SK-N-SH (cell line): ENCODE data around the gene CTNNA3.

Experiments used
- CHD2 ChIP-seq: fragments of 150-350 bp; IDR thresholded peaks from 2 replicates; pipeline ENCODE4 v1.6.1; 2018; ENCODE audit warnings: low read length; ENCODE audit not compliant: partially characterized antibody
- CTCF ChIP-seq: fragments of 200-600 bp; sonication (generic); IDR thresholded peaks from 2 replicates; pipeline ENCODE4 v1.6.1; 2017; ENCODE audit warnings: antibody characterized with exemption, mild to moderate bottlenecking, moderate library complexity
- EP300 ChIP-seq, 2 experiments: IDR thresholded peaks; 2 replicates each; pipeline versions ENCODE4 v1.4.0 to v1.6.1; 2012; ENCODE audit warnings: borderline replicate concordance in 1 of 2, low read depth in 1 of 2, low read length in 1 of 2
- EZH2phosphoT487 ChIP-seq: fragments of 200-600 bp; sonication (generic); IDR thresholded peaks from 2 replicates; pipeline ENCODE4 v1.6.1; 2017; ENCODE audit warnings: low read depth, mixed run types, mild to moderate bottlenecking, antibody characterized with exemption, moderate library complexity, borderline replicate concordance
- GABPA ChIP-seq: IDR thresholded peaks from 2 replicates; pipeline ENCODE4 v1.4.0; 2012; ENCODE audit warnings: low read depth, mild to moderate bottlenecking
- MAX ChIP-seq: IDR thresholded peaks from 2 replicates; pipeline ENCODE4 v1.4.0; 2012; ENCODE audit warnings: low read depth
- MXI1 ChIP-seq: IDR thresholded peaks from 2 replicates; pipeline ENCODE4 v1.6.1; 2012; ENCODE audit warnings: mild to moderate bottlenecking, low read depth, low read length, improper control_type of control experiment
- NFIC ChIP-seq: IDR thresholded peaks from 2 replicates; pipeline ENCODE4 v1.4.0; 2012; ENCODE audit warnings: borderline replicate concordance
- POLR2AphosphoS5 ChIP-seq: IDR thresholded peaks from 2 replicates; pipeline ENCODE4 v1.6.1; 2012; ENCODE audit warnings: low read depth, low read length
- TF ChIP-seq, protein P1 (sequence below): fragments of 150-350 bp; IDR thresholded peaks from 2 replicates; pipeline ENCODE4 v1.6.1; 2017; ENCODE audit warnings: antibody characterized with exemption, low read length, low read depth, borderline replicate concordance

- TF ChIP-seq CTCF (no peak), NFIC (no peak), POLR2AphosphoS5 (no peak), EP300 (IDR thresholded peaks at IDR 0.05; ENCODE audit: borderline replicate concordance in 1 of 2, low read depth in 1 of 2, low read length in 1 of 2) (no peak), CHD2 (no peak), MAX (no peak), MXI1 (no peak), GABPA (no peak), EZH2phosphoT487 (no peak)
- TF ChIP-seq, protein P1, sequence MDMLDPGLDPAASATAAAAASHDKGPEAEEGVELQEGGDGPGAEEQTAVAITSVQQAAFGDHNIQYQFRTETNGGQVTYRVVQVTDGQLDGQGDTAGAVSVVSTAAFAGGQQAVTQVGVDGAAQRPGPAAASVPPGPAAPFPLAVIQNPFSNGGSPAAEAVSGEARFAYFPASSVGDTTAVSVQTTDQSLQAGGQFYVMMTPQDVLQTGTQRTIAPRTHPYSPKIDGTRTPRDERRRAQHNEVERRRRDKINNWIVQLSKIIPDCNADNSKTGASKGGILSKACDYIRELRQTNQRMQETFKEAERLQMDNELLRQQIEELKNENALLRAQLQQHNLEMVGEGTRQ, result no peak
Observed at GRCh38 chr10:66880292-66880691, 815.7 kb downstream of the CTNNA3 start.
